Gastroesophageal sphincter (tissue), 3 donors: ENCODE results near the gene CGRRF1.

ENCODE experiments used
- EP300 ChIP-seq: sonication (generic); formaldehyde crosslinking; IDR thresholded peaks from one replicate; pipeline ENCODE4 v1.6.1; 2017; ENCODE audit warnings: antibody characterized with exemption, mild to moderate bottlenecking
- POLR2A ChIP-seq, 2 donors: fragments of 450-650 bp; IDR thresholded peaks; one replicate each; pipeline ENCODE4 v1.6.1; 2017; ENCODE audit warnings: antibody characterized with exemption in 2 of 2, mild to moderate bottlenecking in 2 of 2, moderate library complexity in 1 of 2
- POLR2AphosphoS5 ChIP-seq: sonication (generic); formaldehyde crosslinking; IDR thresholded peaks from one replicate; pipeline ENCODE4 v1.6.1; 2017; ENCODE audit warnings: antibody characterized with exemption
- TF ChIP-seq, protein P1 (sequence below), 4 experiments: fragments of 200-600 bp in 2 of 4; fragments of 450-650 bp in 2 of 4; sonication (generic) in 1 of 4; IDR thresholded peaks; one replicate each; pipeline ENCODE4 v1.5.1; 2017 to 2019; ENCODE audit warnings: antibody characterized with exemption in 4 of 4, mild to moderate bottlenecking in 2 of 4, moderate library complexity in 2 of 4

DNA sequence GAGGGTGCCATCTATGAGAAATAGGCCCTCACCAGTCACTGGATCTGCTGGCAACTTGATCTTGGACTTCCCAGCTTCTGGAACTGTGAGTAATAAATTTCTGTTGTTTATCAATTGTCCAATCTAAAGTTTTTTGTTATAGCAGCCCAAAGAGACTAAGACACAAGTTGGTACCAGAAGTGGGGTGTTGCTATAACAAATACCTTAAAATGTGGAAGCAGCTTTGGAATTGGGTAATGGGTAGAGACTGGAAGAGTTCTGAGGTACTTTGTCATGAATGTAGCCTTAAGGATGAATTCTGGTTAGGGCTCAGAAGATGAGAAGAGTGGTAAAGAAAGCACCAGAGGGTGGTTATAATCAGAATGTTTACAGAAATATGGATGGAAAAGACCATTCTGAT lies 42.4 kb upstream of the CGRRF1 start:
- TF ChIP-seq, protein P1, sequence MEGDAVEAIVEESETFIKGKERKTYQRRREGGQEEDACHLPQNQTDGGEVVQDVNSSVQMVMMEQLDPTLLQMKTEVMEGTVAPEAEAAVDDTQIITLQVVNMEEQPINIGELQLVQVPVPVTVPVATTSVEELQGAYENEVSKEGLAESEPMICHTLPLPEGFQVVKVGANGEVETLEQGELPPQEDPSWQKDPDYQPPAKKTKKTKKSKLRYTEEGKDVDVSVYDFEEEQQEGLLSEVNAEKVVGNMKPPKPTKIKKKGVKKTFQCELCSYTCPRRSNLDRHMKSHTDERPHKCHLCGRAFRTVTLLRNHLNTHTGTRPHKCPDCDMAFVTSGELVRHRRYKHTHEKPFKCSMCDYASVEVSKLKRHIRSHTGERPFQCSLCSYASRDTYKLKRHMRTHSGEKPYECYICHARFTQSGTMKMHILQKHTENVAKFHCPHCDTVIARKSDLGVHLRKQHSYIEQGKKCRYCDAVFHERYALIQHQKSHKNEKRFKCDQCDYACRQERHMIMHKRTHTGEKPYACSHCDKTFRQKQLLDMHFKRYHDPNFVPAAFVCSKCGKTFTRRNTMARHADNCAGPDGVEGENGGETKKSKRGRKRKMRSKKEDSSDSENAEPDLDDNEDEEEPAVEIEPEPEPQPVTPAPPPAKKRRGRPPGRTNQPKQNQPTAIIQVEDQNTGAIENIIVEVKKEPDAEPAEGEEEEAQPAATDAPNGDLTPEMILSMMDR (IDR thresholded peaks at IDR 0.05) = no peak
- TF ChIP-seq POLR2AphosphoS5 = no peak
- TF ChIP-seq POLR2A (IDR thresholded peaks at IDR 0.05) = no peak
- no peak for TF ChIP-seq EP300
